Suprapubic skin (tissue), 4 donors: Measurements from ENCODE around the gene HSD11B1L.

ENCODE experiments used
- CTCF ChIP-seq, 2 donors: fragments of 200-600 bp in 1 of 2; fragments of 450-650 bp in 1 of 2; sonication (generic) in 1 of 2; IDR thresholded peaks; one replicate each; pipeline ENCODE4 v1.5.1; 2016 to 2019; ENCODE audit warnings: antibody characterized with exemption in 2 of 2, mild to moderate bottlenecking in 1 of 2, moderate library complexity in 1 of 2
- EP300 ChIP-seq: sonication (generic); formaldehyde crosslinking; IDR thresholded peaks from one replicate; pipeline ENCODE4 v1.6.1; 2017; ENCODE audit warnings: antibody characterized with exemption
- POLR2A ChIP-seq, 2 donors: fragments of 450-650 bp; IDR thresholded peaks; one replicate each; pipeline ENCODE4 v1.6.1; 2017; ENCODE audit warnings: antibody characterized with exemption in 2 of 2, mild to moderate bottlenecking in 2 of 2, moderate library complexity in 2 of 2
- POLR2AphosphoS5 ChIP-seq, 3 donors: sonication (generic); formaldehyde crosslinking; IDR thresholded peaks; one replicate each; pipeline ENCODE4 v1.6.1; 2017; ENCODE audit warnings: antibody characterized with exemption in 3 of 3

- no peak for TF ChIP-seq CTCF (IDR thresholded peaks at IDR 0.05)
- no peak for TF ChIP-seq POLR2AphosphoS5 (IDR thresholded peaks at IDR 0.05)
- TF ChIP-seq POLR2A (IDR thresholded peaks at IDR 0.05) = no peak
- no peak for TF ChIP-seq EP300
These were observed 11.2 kb downstream of the HSD11B1L start for GRCh38 chr19:5691822-5692722.
